K562 (cell line): Measurements from ENCODE around the gene CFL1. TPM values are rescaled to one million over a fixed set of nuclear protein-coding genes. Genes with fewer than 3 reads are reported as not detected.

Source experiments
- HMG20B ChIP-seq: fragments of 250-450 bp; sonication (Bioruptor Pico); IDR thresholded peaks from 2 replicates; pipeline ENCODE4 v1.5.0; 2021; ENCODE audit warnings: mild to moderate bottlenecking
- MTA2 ChIP-seq: fragments of 450-650 bp; IDR thresholded peaks from 2 replicates; pipeline ENCODE4 v1.6.1; 2016; ENCODE audit warnings: low read depth
- NFIC ChIP-seq: fragments of 450-650 bp; IDR thresholded peaks from 2 replicates; pipeline ENCODE4 v1.6.1; 2017; ENCODE audit warnings: mild to moderate bottlenecking, inconsistent platforms
- SIN3A ChIP-seq, 2 experiments: fragments of 150-350 bp in 1 of 2; IDR thresholded peaks; 2 replicates each; pipeline ENCODE4 v1.6.1; 2011 to 2016; ENCODE audit warnings: borderline replicate concordance in 2 of 2, low read depth in 2 of 2, low read length in 2 of 2, mild to moderate bottlenecking in 2 of 2, moderate library complexity in 2 of 2; ENCODE audit not compliant: control insufficient read depth in 1 of 2
- TARDBP ChIP-seq: fragments of 450-650 bp; IDR thresholded peaks from 2 replicates; pipeline ENCODE4 v1.6.1; 2016
- XRCC5 ChIP-seq: fragments of 200-400 bp; formaldehyde crosslinking; IDR thresholded peaks from 2 replicates; pipeline ENCODE4 v1.6.1; 2017; ENCODE audit warnings: low read depth, mild to moderate bottlenecking, low read length
- polyA plus RNA-seq, 8 experiments: library from polyadenylated mRNA; depleted of rRNA in 4 of 8; stranded (reverse) in 5 of 8; unstranded in 3 of 8; fragments of >200 nt; fragmentation: Nextera tagmentation in 2 of 8; fragmentation: Illumina TruSeq in 1 of 8; extraction: Ambion mirVana in 2 of 8; extraction: Trizol in 1 of 8; gene quantifications; 2 replicates each; pipeline versions ENCODE4 v1.2.1 to v1.2.3, GENCODE V29; 2011 to 2014; ENCODE audit warnings: inconsistent platforms in 1 of 8, missing spikeins in 1 of 8
- total RNA-seq, 7 experiments: library from RNA; depleted of rRNA in 6 of 7; stranded (reverse); fragments of >200 nt in 6 of 7; fragmentation: Illumina TruSeq in 2 of 7; extraction: Trizol in 2 of 7; gene quantifications; 2 replicates each; pipeline versions ENCODE4 v1.2.1 to v1.2.3, GENCODE V29; 2011 to 2021; ENCODE audit warnings: low replicate concordance in 1 of 7
- TF ChIP-seq, protein P1 (sequence below): sonication (generic); formaldehyde crosslinking; IDR thresholded peaks from 2 replicates; pipeline ENCODE4 v1.8.0; 2022; ENCODE audit warnings: mild to moderate bottlenecking, missing genetic modification reagents
- TF ChIP-seq, protein P2 (sequence below), 2 experiments: fragments of 450-650 bp in 1 of 2; sonication (generic) in 1 of 2; formaldehyde crosslinking in 1 of 2; IDR thresholded peaks; 2 replicates each; pipeline versions ENCODE4 v1.7.1 to v1.9.0; 2016 to 2022; ENCODE audit warnings: inconsistent platforms in 1 of 2, mild to moderate bottlenecking in 1 of 2, missing genetic modification reagents in 1 of 2
- TF ChIP-seq, protein P3 (sequence below): sonication (generic); formaldehyde crosslinking; IDR thresholded peaks from 2 replicates; pipeline ENCODE4 v1.8.0; 2022; ENCODE audit warnings: missing genetic modification reagents, mild to moderate bottlenecking, borderline replicate concordance

The CFL1 gene
- total and polyA plus RNA-seq, 9 of the 15 experiments (the other 6 are each of a cell fraction or from before 2014, with no cell fraction given), result 105 to 1,101 (median 859) TPM

DNA sequence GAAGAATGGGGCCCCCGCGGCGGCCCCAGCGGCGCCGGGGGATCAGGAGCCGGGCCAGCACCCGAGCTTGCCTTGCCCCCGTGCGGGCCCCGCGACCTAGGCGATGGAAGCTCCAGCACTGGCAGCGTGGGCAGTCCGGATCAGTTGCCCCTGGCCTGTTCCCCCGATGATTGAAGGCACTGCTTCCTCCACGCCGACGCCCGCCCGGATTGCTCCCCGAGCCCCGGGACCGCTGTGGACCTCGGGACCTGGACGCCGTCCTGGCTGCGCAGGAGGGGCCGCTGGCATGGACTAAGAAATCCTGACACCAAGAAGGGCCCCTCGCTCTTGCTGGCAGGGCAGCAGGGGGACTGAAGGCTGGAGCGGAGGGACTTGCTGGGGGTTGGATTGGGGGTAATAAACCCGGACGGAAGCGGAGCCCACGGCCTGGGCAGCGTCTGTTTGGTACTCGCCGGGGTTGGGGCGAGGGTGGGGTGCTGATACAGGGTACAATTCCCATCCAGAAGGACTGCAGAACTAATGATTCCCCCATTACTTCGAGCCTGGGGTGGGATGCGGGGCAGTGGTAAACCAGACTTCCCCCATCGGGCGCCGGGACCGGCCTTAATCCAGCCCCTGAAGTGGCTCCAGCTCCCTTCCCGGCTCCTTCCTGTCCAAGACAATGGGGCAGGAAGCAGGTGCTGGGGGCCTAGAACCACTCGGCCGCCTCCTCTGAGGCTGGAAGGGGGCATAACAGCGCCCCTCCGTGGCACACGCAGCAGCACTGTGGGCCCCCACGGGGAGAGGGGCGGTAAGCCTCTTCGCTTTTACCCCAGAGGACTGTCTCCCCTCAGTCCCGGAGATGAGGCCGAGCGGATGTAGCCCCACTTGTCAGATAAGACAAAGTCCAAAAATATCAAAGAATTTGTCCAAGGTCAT is 33.5 kb upstream of the CFL1 start (continued):
- TF ChIP-seq, protein P1, sequence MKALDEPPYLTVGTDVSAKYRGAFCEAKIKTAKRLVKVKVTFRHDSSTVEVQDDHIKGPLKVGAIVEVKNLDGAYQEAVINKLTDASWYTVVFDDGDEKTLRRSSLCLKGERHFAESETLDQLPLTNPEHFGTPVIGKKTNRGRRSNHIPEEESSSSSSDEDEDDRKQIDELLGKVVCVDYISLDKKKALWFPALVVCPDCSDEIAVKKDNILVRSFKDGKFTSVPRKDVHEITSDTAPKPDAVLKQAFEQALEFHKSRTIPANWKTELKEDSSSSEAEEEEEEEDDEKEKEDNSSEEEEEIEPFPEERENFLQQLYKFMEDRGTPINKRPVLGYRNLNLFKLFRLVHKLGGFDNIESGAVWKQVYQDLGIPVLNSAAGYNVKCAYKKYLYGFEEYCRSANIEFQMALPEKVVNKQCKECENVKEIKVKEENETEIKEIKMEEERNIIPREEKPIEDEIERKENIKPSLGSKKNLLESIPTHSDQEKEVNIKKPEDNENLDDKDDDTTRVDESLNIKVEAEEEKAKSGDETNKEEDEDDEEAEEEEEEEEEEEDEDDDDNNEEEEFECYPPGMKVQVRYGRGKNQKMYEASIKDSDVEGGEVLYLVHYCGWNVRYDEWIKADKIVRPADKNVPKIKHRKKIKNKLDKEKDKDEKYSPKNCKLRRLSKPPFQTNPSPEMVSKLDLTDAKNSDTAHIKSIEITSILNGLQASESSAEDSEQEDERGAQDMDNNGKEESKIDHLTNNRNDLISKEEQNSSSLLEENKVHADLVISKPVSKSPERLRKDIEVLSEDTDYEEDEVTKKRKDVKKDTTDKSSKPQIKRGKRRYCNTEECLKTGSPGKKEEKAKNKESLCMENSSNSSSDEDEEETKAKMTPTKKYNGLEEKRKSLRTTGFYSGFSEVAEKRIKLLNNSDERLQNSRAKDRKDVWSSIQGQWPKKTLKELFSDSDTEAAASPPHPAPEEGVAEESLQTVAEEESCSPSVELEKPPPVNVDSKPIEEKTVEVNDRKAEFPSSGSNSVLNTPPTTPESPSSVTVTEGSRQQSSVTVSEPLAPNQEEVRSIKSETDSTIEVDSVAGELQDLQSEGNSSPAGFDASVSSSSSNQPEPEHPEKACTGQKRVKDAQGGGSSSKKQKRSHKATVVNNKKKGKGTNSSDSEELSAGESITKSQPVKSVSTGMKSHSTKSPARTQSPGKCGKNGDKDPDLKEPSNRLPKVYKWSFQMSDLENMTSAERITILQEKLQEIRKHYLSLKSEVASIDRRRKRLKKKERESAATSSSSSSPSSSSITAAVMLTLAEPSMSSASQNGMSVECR (CRISPR knock-in tag), result peak; percentile 55
- TF ChIP-seq, protein P2, sequence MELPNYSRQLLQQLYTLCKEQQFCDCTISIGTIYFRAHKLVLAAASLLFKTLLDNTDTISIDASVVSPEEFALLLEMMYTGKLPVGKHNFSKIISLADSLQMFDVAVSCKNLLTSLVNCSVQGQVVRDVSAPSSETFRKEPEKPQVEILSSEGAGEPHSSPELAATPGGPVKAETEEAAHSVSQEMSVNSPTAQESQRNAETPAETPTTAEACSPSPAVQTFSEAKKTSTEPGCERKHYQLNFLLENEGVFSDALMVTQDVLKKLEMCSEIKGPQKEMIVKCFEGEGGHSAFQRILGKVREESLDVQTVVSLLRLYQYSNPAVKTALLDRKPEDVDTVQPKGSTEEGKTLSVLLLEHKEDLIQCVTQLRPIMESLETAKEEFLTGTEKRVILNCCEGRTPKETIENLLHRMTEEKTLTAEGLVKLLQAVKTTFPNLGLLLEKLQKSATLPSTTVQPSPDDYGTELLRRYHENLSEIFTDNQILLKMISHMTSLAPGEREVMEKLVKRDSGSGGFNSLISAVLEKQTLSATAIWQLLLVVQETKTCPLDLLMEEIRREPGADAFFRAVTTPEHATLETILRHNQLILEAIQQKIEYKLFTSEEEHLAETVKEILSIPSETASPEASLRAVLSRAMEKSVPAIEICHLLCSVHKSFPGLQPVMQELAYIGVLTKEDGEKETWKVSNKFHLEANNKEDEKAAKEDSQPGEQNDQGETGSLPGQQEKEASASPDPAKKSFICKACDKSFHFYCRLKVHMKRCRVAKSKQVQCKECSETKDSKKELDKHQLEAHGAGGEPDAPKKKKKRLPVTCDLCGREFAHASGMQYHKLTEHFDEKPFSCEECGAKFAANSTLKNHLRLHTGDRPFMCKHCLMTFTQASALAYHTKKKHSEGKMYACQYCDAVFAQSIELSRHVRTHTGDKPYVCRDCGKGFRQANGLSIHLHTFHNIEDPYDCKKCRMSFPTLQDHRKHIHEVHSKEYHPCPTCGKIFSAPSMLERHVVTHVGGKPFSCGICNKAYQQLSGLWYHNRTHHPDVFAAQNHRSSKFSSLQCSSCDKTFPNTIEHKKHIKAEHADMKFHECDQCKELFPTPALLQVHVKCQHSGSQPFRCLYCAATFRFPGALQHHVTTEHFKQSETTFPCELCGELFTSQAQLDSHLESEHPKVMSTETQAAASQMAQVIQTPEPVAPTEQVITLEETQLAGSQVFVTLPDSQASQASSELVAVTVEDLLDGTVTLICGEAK (IDR thresholded peaks at IDR 0.05), result no peak
- TF ChIP-seq, protein P2 (CRISPR knock-in tag; IDR thresholded peaks at IDR 0.05), result 0 out of 2 replicates have a peak, but pooled peaks have one; percentile 5
- TF ChIP-seq TARDBP (peak; percentile 44; the same call in 1 of the 2 replicates), NFIC (peak; percentile 7; the same call in 1 of the 2 replicates), SIN3A (IDR thresholded peaks at IDR 0.05; ENCODE audit: borderline replicate concordance in 2 of 2, control insufficient read depth in 1 of 2, low read depth in 2 of 2, low read length in 2 of 2) (peak in 1 of 2 experiments; percentile 69; a peak in 2 of 4 replicates), XRCC5 (peak; percentile 62), HMG20B (no peak), MTA2 (no peak)
- TF ChIP-seq, protein P3, sequence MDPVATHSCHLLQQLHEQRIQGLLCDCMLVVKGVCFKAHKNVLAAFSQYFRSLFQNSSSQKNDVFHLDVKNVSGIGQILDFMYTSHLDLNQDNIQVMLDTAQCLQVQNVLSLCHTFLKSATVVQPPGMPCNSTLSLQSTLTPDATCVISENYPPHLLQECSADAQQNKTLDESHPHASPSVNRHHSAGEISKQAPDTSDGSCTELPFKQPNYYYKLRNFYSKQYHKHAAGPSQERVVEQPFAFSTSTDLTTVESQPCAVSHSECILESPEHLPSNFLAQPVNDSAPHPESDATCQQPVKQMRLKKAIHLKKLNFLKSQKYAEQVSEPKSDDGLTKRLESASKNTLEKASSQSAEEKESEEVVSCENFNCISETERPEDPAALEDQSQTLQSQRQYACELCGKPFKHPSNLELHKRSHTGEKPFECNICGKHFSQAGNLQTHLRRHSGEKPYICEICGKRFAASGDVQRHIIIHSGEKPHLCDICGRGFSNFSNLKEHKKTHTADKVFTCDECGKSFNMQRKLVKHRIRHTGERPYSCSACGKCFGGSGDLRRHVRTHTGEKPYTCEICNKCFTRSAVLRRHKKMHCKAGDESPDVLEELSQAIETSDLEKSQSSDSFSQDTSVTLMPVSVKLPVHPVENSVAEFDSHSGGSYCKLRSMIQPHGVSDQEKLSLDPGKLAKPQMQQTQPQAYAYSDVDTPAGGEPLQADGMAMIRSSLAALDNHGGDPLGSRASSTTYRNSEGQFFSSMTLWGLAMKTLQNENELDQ (CRISPR knock-in tag), result 0 out of 2 replicates have a peak, but pooled peaks have one; percentile 45
